ENCODE data around the gene TMEM225B.

GRCh38 chr7:99627513-99627912 lies 29.4 kb downstream of the TMEM225B start:
- no peak for TF ChIP-seq HOXA7 (CRISPR knock-in tag; IDR thresholded peaks at IDR 0.05; ENCODE audit: borderline replicate concordance)
- no peak for TF ChIP-seq ZNF350 (tag by site-specific recombination; IDR thresholded peaks at IDR 0.05)
- no peak for TF ChIP-seq MYNN (tag by site-specific recombination; IDR thresholded peaks at IDR 0.05; ENCODE audit: borderline replicate concordance)
- TF ChIP-seq ZFP69B (tag by site-specific recombination; IDR thresholded peaks at IDR 0.05) = no peak
- no peak for TF ChIP-seq ZNF548 (tag by site-specific recombination; IDR thresholded peaks at IDR 0.05)
- TF ChIP-seq CTCF (tag by site-specific recombination; IDR thresholded peaks at IDR 0.05) = no peak
- TF ChIP-seq PRDM1 (tag by site-specific recombination; IDR thresholded peaks at IDR 0.05) = no peak
- no peak for TF ChIP-seq ZNF571 (tag by site-specific recombination; IDR thresholded peaks at IDR 0.05)
- no peak for TF ChIP-seq ZNF184 (tag by site-specific recombination; IDR thresholded peaks at IDR 0.05)
- no peak for TF ChIP-seq GLIS2 (tag by site-specific recombination; IDR thresholded peaks at IDR 0.05)

Data from HEK293 (cell line).